ENCODE measurements around the gene HTATIP2. TPM values are rescaled to one million over a fixed set of nuclear protein-coding genes. Genes with fewer than 3 reads are reported as not detected.

Gene HTATIP2
- total RNA-seq, 1 experiment from 2014 or later = 43.4 TPM

DNA sequence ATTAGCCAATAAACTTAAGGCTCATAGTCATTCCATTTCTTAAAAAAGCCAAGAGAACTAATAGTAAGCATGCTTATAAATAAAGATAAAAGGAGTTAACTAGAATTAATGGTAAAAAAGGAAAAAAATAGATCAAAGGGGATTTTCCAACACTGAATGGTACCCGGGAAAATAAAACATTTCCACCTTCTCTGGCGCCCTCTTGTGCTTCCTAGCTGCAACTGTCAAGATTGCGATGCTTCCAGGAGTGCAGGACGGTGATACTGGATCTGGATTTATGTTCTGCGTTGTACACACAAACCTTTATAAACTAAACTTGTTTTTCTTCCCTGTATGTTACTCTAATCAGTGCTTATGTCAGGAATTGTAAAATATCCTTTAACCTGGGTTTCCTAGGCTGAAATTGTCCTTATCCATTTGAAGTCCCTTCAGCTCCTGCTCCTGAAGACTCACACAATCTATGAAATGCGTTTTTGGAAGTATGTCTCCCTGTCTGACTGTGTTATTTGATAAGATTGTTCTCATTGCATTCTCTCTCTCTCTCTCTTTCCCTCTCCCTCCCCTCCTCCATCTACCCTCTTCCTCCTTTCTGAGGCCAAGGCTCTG is 9.6 kb upstream of the HTATIP2 start (continued):
- TF ChIP-seq POLR2AphosphoS5 (IDR thresholded peaks at IDR 0.05; ENCODE audit: low read depth, low read length) (no peak), CBX3 (IDR thresholded peaks at IDR 0.05; ENCODE audit: low read depth) (peak; percentile 40; the same call in 1 of the 2 replicates), SRF (IDR thresholded peaks at IDR 0.05; ENCODE audit: low read depth) (no peak), ELF1 (IDR thresholded peaks at IDR 0.05; ENCODE audit: borderline replicate concordance, low read depth) (no peak)

GRCh38 chr11:20355221-20356219 is 8.0 kb upstream of the HTATIP2 start:
- Histone ChIP-seq H3K4me2 (ENCODE audit: low read length) (no peak overlapping the region), H3K36me3 (ENCODE audit: control insufficient read depth in 1 of 2, insufficient read depth in 2 of 2, low read length in 2 of 2) (no peaks in the 10 kb centered on the region), H3K27me3 (ENCODE audit: insufficient read depth, low read length) (no peaks in the 10 kb centered on the region), H3K4me1 (ENCODE audit: control insufficient read depth in 1 of 2, insufficient read depth in 2 of 2, low read length in 2 of 2) (peaks cover 0 to 12% of the 10 kb centered on the region in 2 experiments; a peak in 2 of 4 replicates), H3K4me3 (replicated peaks in 1 of 2; ENCODE audit: low read depth in 1 of 2, low read length in 2 of 2) (no peak overlapping the region), H3K79me2 (ENCODE audit: insufficient read depth, low read length) (no peaks in the 10 kb centered on the region), H3K9me3 (ENCODE audit: control insufficient read depth in 1 of 2, insufficient read depth in 1 of 2, low read depth in 1 of 2, low read length in 2 of 2) (no peaks in the 10 kb centered on the region), H3K9ac (ENCODE audit: low read length) (no peak overlapping the region), H2AFZ (ENCODE audit: low read depth, low read length, poor library complexity, severe bottlenecking) (peak overlapping the region; percentile 6), H4K20me1 (ENCODE audit: insufficient read depth) (no peaks in the 10 kb centered on the region), H3K9me2 (ENCODE audit: insufficient read depth) (no peaks in the 10 kb centered on the region), H3K27ac (ENCODE audit: low read depth, low read length) (no peak overlapping the region)
- CTCF ChIA-PET = interaction anchor here (0.8 to 4.7 kb wide), 11 partner anchors 8 to 227 kb away, joined by 3 to 84 read pairs (median 4); partner anchors contain the start of gene HTATIP2
- ATAC-seq = peak; percentile 89
- RAD21 ChIA-PET (ENCODE audit: low non-redundant PET in 1 of 2, low total read pairs in 2 of 2, uncharacterized antibody in 2 of 2, unreplicated experiment in 2 of 2) = interaction anchor here in 1 of 2 experiments (1.1 kb wide), 1 partner anchor 223 kb away, joined by 4 read pairs; no protein-coding TSS in a partner anchor
- intact Hi-C loops (cut with micrococcal nuclease) = loop anchor here (1.0 to 10.0 kb wide), 4 partner anchors 227 to 801 kb away; no protein-coding TSS in a partner anchor
- DNase-seq (ENCODE audit: low read depth, low spot score) = peak; percentile 54
- no TSS peak for BruUV-seq (replicated peaks)
- POLR2A ChIA-PET = interaction anchor here (1.0 kb wide), 1 partner anchor 9 kb away, joined by 3 read pairs; no protein-coding TSS in a partner anchor
- TF ChIP-seq, protein P1, sequence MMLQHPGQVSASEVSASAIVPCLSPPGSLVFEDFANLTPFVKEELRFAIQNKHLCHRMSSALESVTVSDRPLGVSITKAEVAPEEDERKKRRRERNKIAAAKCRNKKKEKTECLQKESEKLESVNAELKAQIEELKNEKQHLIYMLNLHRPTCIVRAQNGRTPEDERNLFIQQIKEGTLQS (IDR thresholded peaks at IDR 0.05) = no peak
- TF ChIP-seq SIN3A (IDR thresholded peaks at IDR 0.05; ENCODE audit: low read depth) (no peak), MAX (IDR thresholded peaks at IDR 0.05) (peak; percentile 66; the same call in 1 of the 2 replicates), EZH2phosphoT487 (IDR thresholded peaks at IDR 0.05; ENCODE audit: borderline replicate concordance) (no peak), FOSL1 (IDR thresholded peaks at IDR 0.05; ENCODE audit: low read depth) (no peak), EGR1 (IDR thresholded peaks at IDR 0.05; ENCODE audit: low read depth) (no peak), ZFX (IDR thresholded peaks at IDR 0.05) (no peak), ZBTB33 (IDR thresholded peaks at IDR 0.05; ENCODE audit: extremely low read depth, insufficient replicate concordance, low read length) (no peak), EZH2 (IDR thresholded peaks at IDR 0.05) (no peak), TCF7L2 (IDR thresholded peaks at IDR 0.05; ENCODE audit: borderline replicate concordance, extremely low read depth, insufficient read depth, insufficient read length) (no peak), JUND (IDR thresholded peaks at IDR 0.05) (no peak), POLR2A (IDR thresholded peaks at IDR 0.05; ENCODE audit: borderline replicate concordance, extremely low read depth, insufficient read depth, insufficient read length) (no peak), CBX3 (IDR thresholded peaks at IDR 0.05; ENCODE audit: low read depth) (0 out of 2 replicates have a peak, but pooled peaks have one; percentile 37)
- TF ChIP-seq, protein P2, sequence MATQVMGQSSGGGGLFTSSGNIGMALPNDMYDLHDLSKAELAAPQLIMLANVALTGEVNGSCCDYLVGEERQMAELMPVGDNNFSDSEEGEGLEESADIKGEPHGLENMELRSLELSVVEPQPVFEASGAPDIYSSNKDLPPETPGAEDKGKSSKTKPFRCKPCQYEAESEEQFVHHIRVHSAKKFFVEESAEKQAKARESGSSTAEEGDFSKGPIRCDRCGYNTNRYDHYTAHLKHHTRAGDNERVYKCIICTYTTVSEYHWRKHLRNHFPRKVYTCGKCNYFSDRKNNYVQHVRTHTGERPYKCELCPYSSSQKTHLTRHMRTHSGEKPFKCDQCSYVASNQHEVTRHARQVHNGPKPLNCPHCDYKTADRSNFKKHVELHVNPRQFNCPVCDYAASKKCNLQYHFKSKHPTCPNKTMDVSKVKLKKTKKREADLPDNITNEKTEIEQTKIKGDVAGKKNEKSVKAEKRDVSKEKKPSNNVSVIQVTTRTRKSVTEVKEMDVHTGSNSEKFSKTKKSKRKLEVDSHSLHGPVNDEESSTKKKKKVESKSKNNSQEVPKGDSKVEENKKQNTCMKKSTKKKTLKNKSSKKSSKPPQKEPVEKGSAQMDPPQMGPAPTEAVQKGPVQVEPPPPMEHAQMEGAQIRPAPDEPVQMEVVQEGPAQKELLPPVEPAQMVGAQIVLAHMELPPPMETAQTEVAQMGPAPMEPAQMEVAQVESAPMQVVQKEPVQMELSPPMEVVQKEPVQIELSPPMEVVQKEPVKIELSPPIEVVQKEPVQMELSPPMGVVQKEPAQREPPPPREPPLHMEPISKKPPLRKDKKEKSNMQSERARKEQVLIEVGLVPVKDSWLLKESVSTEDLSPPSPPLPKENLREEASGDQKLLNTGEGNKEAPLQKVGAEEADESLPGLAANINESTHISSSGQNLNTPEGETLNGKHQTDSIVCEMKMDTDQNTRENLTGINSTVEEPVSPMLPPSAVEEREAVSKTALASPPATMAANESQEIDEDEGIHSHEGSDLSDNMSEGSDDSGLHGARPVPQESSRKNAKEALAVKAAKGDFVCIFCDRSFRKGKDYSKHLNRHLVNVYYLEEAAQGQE (IDR thresholded peaks at IDR 0.05; ENCODE audit: low read depth) = no peak
